ENCODE results near the gene ZC2HC1B.

- TF ChIP-seq, protein P1, sequence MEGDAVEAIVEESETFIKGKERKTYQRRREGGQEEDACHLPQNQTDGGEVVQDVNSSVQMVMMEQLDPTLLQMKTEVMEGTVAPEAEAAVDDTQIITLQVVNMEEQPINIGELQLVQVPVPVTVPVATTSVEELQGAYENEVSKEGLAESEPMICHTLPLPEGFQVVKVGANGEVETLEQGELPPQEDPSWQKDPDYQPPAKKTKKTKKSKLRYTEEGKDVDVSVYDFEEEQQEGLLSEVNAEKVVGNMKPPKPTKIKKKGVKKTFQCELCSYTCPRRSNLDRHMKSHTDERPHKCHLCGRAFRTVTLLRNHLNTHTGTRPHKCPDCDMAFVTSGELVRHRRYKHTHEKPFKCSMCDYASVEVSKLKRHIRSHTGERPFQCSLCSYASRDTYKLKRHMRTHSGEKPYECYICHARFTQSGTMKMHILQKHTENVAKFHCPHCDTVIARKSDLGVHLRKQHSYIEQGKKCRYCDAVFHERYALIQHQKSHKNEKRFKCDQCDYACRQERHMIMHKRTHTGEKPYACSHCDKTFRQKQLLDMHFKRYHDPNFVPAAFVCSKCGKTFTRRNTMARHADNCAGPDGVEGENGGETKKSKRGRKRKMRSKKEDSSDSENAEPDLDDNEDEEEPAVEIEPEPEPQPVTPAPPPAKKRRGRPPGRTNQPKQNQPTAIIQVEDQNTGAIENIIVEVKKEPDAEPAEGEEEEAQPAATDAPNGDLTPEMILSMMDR (IDR thresholded peaks at IDR 0.05) = no peak
- TF ChIP-seq POLR2A (IDR thresholded peaks at IDR 0.05) = no peak
These were observed 13.5 kb downstream of the ZC2HC1B start for GRCh38 chr6:143877584-143878271.
